Anterior cingulate cortex (tissue), 58 donors: ENCODE results near the gene WWC2.
A peak's percentile ranks its signal among the peaks of the same experiment; 100 is the strongest.
"Not testable (repeated sequence)": the region's sequence is repeated elsewhere in the genome, so short reads cannot be mapped to it uniquely, and the experiment has no call there.

ENCODE experiments used
- DNase-seq, 58 donors: peaks; one replicate each; lab custom pipeline; 2025; lab: John Stamatoyannopoulos, UW

The WWC2 gene

GRCh38 chr4:183139972-183140570 lies 41.0 kb downstream of the WWC2 start:
- DNase-seq: no peak

- DNase-seq: no peak
These were observed 41.9 kb downstream of the WWC2 start for GRCh38 chr4:183140911-183141320.

- DNase-seq: no peak
These were observed 42.9 kb downstream of the WWC2 start for GRCh38 chr4:183141997-183142396.

- DNase-seq: peak in 2 of 58 donors; percentile 0 to 36
These were observed 43.8 kb downstream of the WWC2 start for GRCh38 chr4:183142571-183143550.

GRCh38 chr4:183144787-183145186 lies 45.7 kb downstream of the WWC2 start:
- DNase-seq: no peak

- DNase-seq: no peak
These were observed 46.7 kb downstream of the WWC2 start for GRCh38 chr4:183145773-183146172.

GRCh38 chr4:183146478-183146877 lies 47.4 kb downstream of the WWC2 start:
- DNase-seq: peak in 22 of 58 donors; percentile 1 to 49 (median 14)

GRCh38 chr4:183147196-183147595 lies 48.1 kb downstream of the WWC2 start:
- DNase-seq: no peak

GRCh38 chr4:183147983-183148382 lies 48.9 kb downstream of the WWC2 start:
- DNase-seq: no peak

- DNase-seq: no peak
These were observed 50.8 kb downstream of the WWC2 start for GRCh38 chr4:183149616-183150539.

GRCh38 chr4:183150664-183151063 lies 51.6 kb downstream of the WWC2 start:
- DNase-seq: not testable (repeated sequence)

- not testable (repeated sequence) for DNase-seq
These were observed 53.2 kb downstream of the WWC2 start for GRCh38 chr4:183152232-183152631.

- DNase-seq: no peak
These were observed 54.3 kb downstream of the WWC2 start for GRCh38 chr4:183153190-183153916.

GRCh38 chr4:183154701-183155391 lies 55.8 kb downstream of the WWC2 start:
- no peak for DNase-seq

- DNase-seq: no peak
These were observed 56.6 kb downstream of the WWC2 start for GRCh38 chr4:183155450-183156184.

GRCh38 chr4:183157215-183157614 lies 58.2 kb downstream of the WWC2 start:
- no peak for DNase-seq

GRCh38 chr4:183158062-183158461 lies 59.0 kb downstream of the WWC2 start:
- DNase-seq: no peak

- DNase-seq: no peak
These were observed 62.6 kb downstream of the WWC2 start for GRCh38 chr4:183161630-183162029.

GRCh38 chr4:183163135-183163534 lies 64.1 kb downstream of the WWC2 start:
- DNase-seq: no peak
